Smooth muscle cell of the pulmonary artery (primary cell): Measurements from ENCODE around the gene GORASP1. TPM values are rescaled to one million over a fixed set of nuclear protein-coding genes. Genes with fewer than 3 reads are reported as not detected.

Experiments used
- total RNA-seq: library from RNA; depleted of rRNA; stranded (reverse); fragments of >200 nt; gene quantifications from 2 replicates; pipeline ENCODE4 v1.2.3, GENCODE V29; 2014

Gene GORASP1
- total RNA-seq, result 45.6 and 52.8 TPM in 2 replicates

GRCh38 chr3:39107388-39108199 lies at the start of gene GORASP1, which contains the start of gene TTC21A:
GORASP1 (minus strand) TSS chr3:39107627; CDS start chr3:39107541, 86 bp downstream.
TTC21A (plus strand) TSS chr3:39107680; CDS start chr3:39107838, 158 bp downstream.

GRCh38 chr3:39051649-39052561 lies 55.5 kb downstream of the GORASP1 start, which contains the start of the genes SCN11A and WDR48:
SCN11A (minus strand) TSS chr3:39051944; CDS start chr3:38950362, 101,582 bp downstream.
WDR48 (plus strand) TSS chr3:39052016; CDS start chr3:39052026, 10 bp downstream.

Other genes starting within 250 kb of the GORASP1 start
- gene SCN11A, start 55.7 kb downstream of the GORASP1 start, total RNA-seq, result under 0.01 TPM in 1 of 2 replicates, not detected in the other
- gene WDR48, start 55.6 kb downstream of the GORASP1 start, total RNA-seq, result 33.6 and 46.4 TPM in 2 replicates
- gene TTC21A, start 53 bp upstream of the GORASP1 start, total RNA-seq, result 3.2 and 6.8 TPM in 2 replicates
- gene CSRNP1, start 46.0 kb upstream of the GORASP1 start, total RNA-seq, result 6.5 and 11.5 TPM in 2 replicates
- 0.07 TPM in 2 replicates for gene XIRP1, start 85.0 kb upstream of the GORASP1 start, total RNA-seq
- gene CX3CR1, start 172.4 kb upstream of the GORASP1 start, total RNA-seq, result under 0.01 TPM in 1 of 2 replicates, not detected in the other
- gene CCR8, start 222.1 kb upstream of the GORASP1 start, total RNA-seq, result not detected in 2 replicates